Suprapubic skin (tissue), 4 donors: ENCODE data around the gene KRT85.

Source experiments
- EP300 ChIP-seq: sonication (generic); formaldehyde crosslinking; IDR thresholded peaks from one replicate; pipeline ENCODE4 v1.6.1; 2017; ENCODE audit warnings: antibody characterized with exemption
- POLR2A ChIP-seq, 2 donors: fragments of 450-650 bp; IDR thresholded peaks; one replicate each; pipeline ENCODE4 v1.6.1; 2017; ENCODE audit warnings: antibody characterized with exemption in 2 of 2, mild to moderate bottlenecking in 2 of 2, moderate library complexity in 2 of 2
- POLR2AphosphoS5 ChIP-seq, 3 donors: sonication (generic); formaldehyde crosslinking; IDR thresholded peaks; one replicate each; pipeline ENCODE4 v1.6.1; 2017; ENCODE audit warnings: antibody characterized with exemption in 3 of 3
- TF ChIP-seq, protein P1 (sequence below), 2 donors: fragments of 200-600 bp in 1 of 2; fragments of 450-650 bp in 1 of 2; sonication (generic) in 1 of 2; IDR thresholded peaks; one replicate each; pipeline ENCODE4 v1.5.1; 2016 to 2019; ENCODE audit warnings: antibody characterized with exemption in 2 of 2, mild to moderate bottlenecking in 1 of 2, moderate library complexity in 1 of 2

DNA sequence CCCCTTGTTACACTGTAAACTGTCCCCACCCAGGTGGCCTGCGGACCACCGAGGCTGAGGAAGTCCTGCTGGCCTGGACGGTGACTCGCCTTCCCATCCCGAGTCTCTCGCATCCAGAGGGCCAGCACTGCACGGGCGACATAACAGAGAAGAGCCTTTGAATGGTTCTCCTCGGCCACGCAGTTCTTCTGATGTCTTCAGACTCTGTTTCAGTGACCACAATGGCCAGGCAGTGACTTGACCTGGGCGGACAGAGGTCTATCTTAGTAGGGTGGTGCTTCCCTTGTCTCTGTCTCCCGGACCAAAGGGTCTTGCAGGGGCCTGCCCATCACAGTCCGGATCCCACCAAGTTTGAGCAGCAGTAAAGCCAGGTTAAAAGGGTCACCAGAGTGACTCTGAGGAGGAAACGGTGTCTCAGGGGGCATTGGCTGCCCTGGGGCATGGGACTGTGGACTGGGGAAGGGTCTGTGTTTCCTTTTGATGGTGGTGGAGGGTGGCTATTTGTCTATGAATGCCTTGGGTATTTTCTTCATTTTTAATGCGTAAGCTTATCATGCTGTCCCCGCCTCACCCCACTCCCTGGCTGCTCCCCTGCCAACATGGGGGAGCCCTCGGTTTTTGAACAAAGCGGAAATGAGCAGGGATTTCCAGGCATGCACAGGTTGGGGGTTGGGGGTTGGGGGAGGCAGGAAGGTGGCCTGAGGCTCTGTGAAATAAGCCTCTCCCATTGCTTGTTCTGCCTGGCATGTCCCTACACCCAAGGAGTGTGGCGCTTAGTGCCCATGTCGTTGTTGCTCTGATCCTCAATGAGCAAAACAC is 10.3 kb downstream of the KRT85 start:
- TF ChIP-seq, protein P1, sequence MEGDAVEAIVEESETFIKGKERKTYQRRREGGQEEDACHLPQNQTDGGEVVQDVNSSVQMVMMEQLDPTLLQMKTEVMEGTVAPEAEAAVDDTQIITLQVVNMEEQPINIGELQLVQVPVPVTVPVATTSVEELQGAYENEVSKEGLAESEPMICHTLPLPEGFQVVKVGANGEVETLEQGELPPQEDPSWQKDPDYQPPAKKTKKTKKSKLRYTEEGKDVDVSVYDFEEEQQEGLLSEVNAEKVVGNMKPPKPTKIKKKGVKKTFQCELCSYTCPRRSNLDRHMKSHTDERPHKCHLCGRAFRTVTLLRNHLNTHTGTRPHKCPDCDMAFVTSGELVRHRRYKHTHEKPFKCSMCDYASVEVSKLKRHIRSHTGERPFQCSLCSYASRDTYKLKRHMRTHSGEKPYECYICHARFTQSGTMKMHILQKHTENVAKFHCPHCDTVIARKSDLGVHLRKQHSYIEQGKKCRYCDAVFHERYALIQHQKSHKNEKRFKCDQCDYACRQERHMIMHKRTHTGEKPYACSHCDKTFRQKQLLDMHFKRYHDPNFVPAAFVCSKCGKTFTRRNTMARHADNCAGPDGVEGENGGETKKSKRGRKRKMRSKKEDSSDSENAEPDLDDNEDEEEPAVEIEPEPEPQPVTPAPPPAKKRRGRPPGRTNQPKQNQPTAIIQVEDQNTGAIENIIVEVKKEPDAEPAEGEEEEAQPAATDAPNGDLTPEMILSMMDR (IDR thresholded peaks at IDR 0.05): no peak
- no peak for TF ChIP-seq POLR2A (IDR thresholded peaks at IDR 0.05)
- TF ChIP-seq EP300: no peak
- no peak for TF ChIP-seq POLR2AphosphoS5 (IDR thresholded peaks at IDR 0.05)
